Breast epithelium (tissue), 4 donors: ENCODE results near the gene REPS1. TPM values are rescaled to one million over a fixed set of nuclear protein-coding genes. Genes with fewer than 3 reads are reported as not detected.

ENCODE experiments used
- DNase-seq, 2 donors: peaks; one replicate each; pipeline ENCODE4 v3.0.0-alpha.2; 2019; ENCODE audit warnings: low spot score in 2 of 2
- H3K27ac ChIP-seq, 2 donors: fragments of 200-600 bp; sonication (generic) in 1 of 2; one replicate each; pipeline ENCODE4 v1.5.1; 2016 to 2019; ENCODE audit warnings: mild to moderate bottlenecking in 1 of 2
- H3K27me3 ChIP-seq, 2 donors: fragments of 200-600 bp; sonication (generic) in 1 of 2; one replicate each; pipeline versions ENCODE4 v1.5.1 to v1.6.0; 2017 to 2019; ENCODE audit warnings: control low read depth in 1 of 2, mild to moderate bottlenecking in 1 of 2
- H3K36me3 ChIP-seq: fragments of 200-600 bp; one replicate; pipeline ENCODE4 v1.5.1; 2019
- H3K4me1 ChIP-seq, 2 donors: fragments of 200-600 bp; sonication (generic); one replicate each; pipeline ENCODE4 v1.5.1; 2016 to 2019; ENCODE audit warnings: control low read depth in 1 of 2
- H3K4me3 ChIP-seq, 3 donors: fragments of 200-600 bp; sonication (generic); 1 replicate in 2 of 3; 2 replicates in 1 of 3; pipeline ENCODE4 v1.5.1; 2016 to 2019; ENCODE audit warnings: mild to moderate bottlenecking in 3 of 3, moderate library complexity in 2 of 3
- H3K9me3 ChIP-seq, 2 donors: fragments of 200-600 bp; sonication (generic) in 1 of 2; one replicate each; pipeline ENCODE4 v1.5.1; 2016 to 2019; ENCODE audit warnings: control low read depth in 1 of 2
- CTCF ChIP-seq, 3 donors: fragments of 450-650 bp; IDR thresholded peaks; one replicate each; pipeline ENCODE4 v1.5.1; 2016 to 2017; ENCODE audit warnings: antibody characterized with exemption in 3 of 3, mild to moderate bottlenecking in 3 of 3, moderate library complexity in 3 of 3
- POLR2A ChIP-seq: fragments of 450-650 bp; IDR thresholded peaks from one replicate; pipeline ENCODE4 v1.6.1; 2016; ENCODE audit warnings: antibody characterized with exemption, mild to moderate bottlenecking, moderate library complexity
- POLR2AphosphoS5 ChIP-seq, 3 donors: sonication (generic); formaldehyde crosslinking; IDR thresholded peaks; one replicate each; pipeline ENCODE4 v1.6.1; 2017; ENCODE audit warnings: antibody characterized with exemption in 3 of 3
- intact Hi-C: fragments of 100-400 bp; cut with DNase I; formaldehyde crosslinking; loops from one replicate; pipeline ENCODE4 v1.15.1; 2023; ENCODE audit warnings: low total_unique reads
- total RNA-seq, 3 donors: library from RNA; depleted of rRNA; stranded (reverse); fragments of >200 nt; gene quantifications; one replicate each; pipeline ENCODE4 v1.1.0, GENCODE V29; 2016

The REPS1 gene
- 10 to 100 TPM; 40.5 to 79.9 (median 66.5) TPM for total RNA-seq

DNA sequence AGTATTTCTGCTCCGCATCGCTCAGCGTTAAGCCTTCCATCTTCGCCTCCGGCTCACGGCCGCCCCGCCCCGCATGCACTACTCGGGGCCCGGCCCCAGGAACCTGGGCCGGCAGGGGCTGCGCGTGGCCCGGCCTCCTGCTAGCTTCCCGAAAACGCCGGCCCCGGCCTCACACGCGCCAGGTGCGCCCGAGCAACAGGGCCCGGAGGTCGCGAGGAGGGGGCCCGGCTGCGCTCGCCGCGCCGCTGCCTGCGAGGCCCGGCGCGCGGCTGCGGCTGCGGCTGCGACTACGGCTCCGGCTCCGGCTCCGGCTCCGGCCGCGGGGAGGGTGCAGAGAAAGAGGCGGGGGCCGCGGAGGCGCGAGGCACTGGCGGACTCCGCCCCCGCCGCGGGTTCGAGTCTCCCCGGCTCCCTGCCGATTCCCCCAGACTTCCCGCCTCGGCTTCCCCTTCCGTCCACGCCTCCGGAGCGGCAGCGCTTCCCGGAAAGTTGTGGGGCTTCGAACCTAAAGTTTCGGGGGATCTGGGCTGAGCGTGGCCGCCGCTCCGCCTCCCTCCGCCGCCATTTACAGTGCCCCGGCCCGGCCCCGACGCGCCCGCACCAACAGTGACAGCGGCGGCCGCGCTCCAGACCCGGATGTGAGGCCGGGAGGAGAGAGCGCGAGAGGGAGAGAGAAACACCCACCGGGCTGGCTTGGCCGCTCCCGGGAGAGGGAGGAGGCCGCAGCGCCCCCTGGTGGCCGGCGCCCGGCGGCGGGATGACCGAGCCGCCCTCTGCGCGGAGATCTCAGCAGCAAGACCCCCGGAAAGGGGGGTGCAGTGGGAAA, at the start of gene REPS1:
Gene REPS1 (minus strand): TSS at position 611 of the 826 bp plus-strand sequence. CDS start 571 bp downstream, at position 40.
- peak within 1 kb of the TSS; percentile 71 to 94 (median 90) for H3K4me3 ChIP-seq
- H3K9me3 ChIP-seq: no peaks in the 10 kb centered on the region
- intact Hi-C loops: loop anchor here (2.0 kb wide), 1 partner anchor 173 kb away; no protein-coding TSS in a partner anchor
- no peaks in the 10 kb centered on the region for H3K36me3 ChIP-seq
- TF ChIP-seq POLR2AphosphoS5 (IDR thresholded peaks at IDR 0.05) (peak; percentile 63 to 84 (median 83)), POLR2A (peak; percentile 60), CTCF (IDR thresholded peaks at IDR 0.05) (peak; percentile 96 to 98 (median 98))
- peak within 1 kb of the TSS; percentile 96 to 98 for H3K27ac ChIP-seq
- H3K4me1 ChIP-seq: no peaks in the 10 kb centered on the region
- no peaks in the 10 kb centered on the region for H3K27me3 ChIP-seq
- peak; percentile 86 to 91 for DNase-seq

DNA sequence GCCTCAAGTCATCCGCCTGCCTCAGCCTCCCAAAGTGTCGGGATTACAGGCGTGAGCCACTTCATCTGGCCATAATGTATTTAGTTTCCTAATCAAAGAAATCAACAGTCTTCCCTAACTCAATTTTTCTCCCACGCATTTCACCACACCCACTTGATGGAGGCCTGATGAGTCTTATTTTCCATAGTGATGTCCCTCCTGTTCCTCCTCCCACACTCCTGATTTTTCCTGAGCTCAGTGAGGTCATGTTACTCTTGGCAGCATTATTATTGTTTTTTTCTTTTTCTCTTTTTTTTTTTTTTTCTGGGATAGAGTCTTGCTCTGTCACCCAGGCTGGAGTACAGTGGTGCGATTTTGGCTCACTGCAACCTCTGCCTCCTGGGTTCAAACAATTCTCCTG, 49.4 kb upstream of the REPS1 start:
- intact Hi-C loops: no loop called here
- H3K27ac ChIP-seq: no peak overlapping the region
- no peaks in the 10 kb centered on the region for H3K36me3 ChIP-seq
- DNase-seq: no peak
- H3K4me1 ChIP-seq: no peaks in the 10 kb centered on the region
- H3K9me3 ChIP-seq: no peaks in the 10 kb centered on the region
- H3K4me3 ChIP-seq: no peak overlapping the region
- TF ChIP-seq POLR2AphosphoS5 (IDR thresholded peaks at IDR 0.05) (no peak), CTCF (IDR thresholded peaks at IDR 0.05) (no peak), POLR2A (no peak)
- H3K27me3 ChIP-seq: no peaks in the 10 kb centered on the region

DNA sequence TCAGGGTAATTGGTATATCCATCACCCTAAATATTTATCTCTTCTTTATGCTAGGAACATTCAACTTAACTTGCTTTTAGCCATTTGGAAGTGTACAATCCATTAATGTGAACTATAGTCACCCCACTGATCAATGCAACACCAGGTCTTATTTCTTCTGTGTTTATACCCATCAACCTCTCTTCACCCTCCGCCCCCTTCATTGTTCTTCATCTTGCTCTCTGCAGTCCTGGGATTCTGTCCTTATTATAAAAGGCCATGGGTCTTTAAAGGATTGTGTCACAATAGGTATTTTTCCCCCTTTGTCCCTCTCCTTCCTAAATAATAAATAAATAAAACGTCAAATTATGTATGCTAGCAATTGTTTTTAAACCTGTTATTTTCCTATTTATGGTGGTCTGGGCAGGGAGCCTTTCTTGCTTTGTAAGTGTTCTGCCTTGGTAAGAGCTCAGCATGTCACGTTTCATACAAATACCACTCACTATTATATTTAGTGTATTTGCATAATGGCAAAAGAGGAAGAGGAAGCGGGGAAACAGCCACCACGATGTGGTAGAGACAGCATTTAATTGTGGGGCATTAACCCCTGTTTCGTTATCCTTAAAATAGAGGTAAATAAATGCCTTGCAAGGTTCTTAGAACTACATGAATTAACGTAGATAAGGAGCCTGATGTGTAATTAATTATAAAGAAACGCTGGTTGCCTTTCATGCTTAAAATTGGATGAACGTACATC, 42.3 kb upstream of the REPS1 start:
- TF ChIP-seq POLR2AphosphoS5 (IDR thresholded peaks at IDR 0.05): no peak
- TF ChIP-seq CTCF (IDR thresholded peaks at IDR 0.05): no peak
- TF ChIP-seq POLR2A: no peak
- Histone ChIP-seq H3K9me3 (no peaks in the 10 kb centered on the region), H3K27ac (no peak overlapping the region), H3K27me3 (no peaks in the 10 kb centered on the region), H3K4me1 (no peaks in the 10 kb centered on the region), H3K4me3 (peak overlapping the region in 2 of 3 donors; percentile 72 to 100), H3K36me3 (no peaks in the 10 kb centered on the region)
- intact Hi-C loops: no loop called here
- DNase-seq: no peak

GRCh38 chr6:139029470-139030227, 41.6 kb upstream of the REPS1 start:
- Histone ChIP-seq H3K27me3 (no peaks in the 10 kb centered on the region), H3K4me1 (no peaks in the 10 kb centered on the region), H3K4me3 (peak overlapping the region; percentile 72 to 100 (median 96)), H3K27ac (peak overlapping the region; percentile 82 to 90), H3K9me3 (no peaks in the 10 kb centered on the region), H3K36me3 (no peaks in the 10 kb centered on the region)
- TF ChIP-seq CTCF (IDR thresholded peaks at IDR 0.05) (no peak), POLR2A (no peak), POLR2AphosphoS5 (IDR thresholded peaks at IDR 0.05) (no peak)
- no peak for DNase-seq
- intact Hi-C loops: no loop called here
